Fibroblast of lung (primary cell): ENCODE results near the gene NRG2.

ENCODE experiments used
- EZH2 ChIP-seq: IDR thresholded peaks from 2 replicates; pipeline ENCODE4 v1.5.1; 2012; ENCODE audit warnings: low read length, control low read depth, mild to moderate bottlenecking; ENCODE audit errors: missing control alignments
- TF ChIP-seq, protein P1 (sequence below), 2 donors: IDR thresholded peaks in 1 of 2; conservative IDR thresholded peaks in 1 of 2; 1 replicate in 1 of 2; 2 replicates in 1 of 2; pipeline ENCODE4 v1.5.1; 2011 to 2012; ENCODE audit warnings: low read length in 2 of 2, control low read depth in 1 of 2, inconsistent platforms in 1 of 2, low read depth in 1 of 2, mild to moderate bottlenecking in 1 of 2

- TF ChIP-seq, protein P1, sequence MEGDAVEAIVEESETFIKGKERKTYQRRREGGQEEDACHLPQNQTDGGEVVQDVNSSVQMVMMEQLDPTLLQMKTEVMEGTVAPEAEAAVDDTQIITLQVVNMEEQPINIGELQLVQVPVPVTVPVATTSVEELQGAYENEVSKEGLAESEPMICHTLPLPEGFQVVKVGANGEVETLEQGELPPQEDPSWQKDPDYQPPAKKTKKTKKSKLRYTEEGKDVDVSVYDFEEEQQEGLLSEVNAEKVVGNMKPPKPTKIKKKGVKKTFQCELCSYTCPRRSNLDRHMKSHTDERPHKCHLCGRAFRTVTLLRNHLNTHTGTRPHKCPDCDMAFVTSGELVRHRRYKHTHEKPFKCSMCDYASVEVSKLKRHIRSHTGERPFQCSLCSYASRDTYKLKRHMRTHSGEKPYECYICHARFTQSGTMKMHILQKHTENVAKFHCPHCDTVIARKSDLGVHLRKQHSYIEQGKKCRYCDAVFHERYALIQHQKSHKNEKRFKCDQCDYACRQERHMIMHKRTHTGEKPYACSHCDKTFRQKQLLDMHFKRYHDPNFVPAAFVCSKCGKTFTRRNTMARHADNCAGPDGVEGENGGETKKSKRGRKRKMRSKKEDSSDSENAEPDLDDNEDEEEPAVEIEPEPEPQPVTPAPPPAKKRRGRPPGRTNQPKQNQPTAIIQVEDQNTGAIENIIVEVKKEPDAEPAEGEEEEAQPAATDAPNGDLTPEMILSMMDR (conservative IDR thresholded peaks at IDR 0.05 in 1 of 2, IDR thresholded peaks at IDR 0.05 in 1 of 2; ENCODE audit: low read depth in 1 of 2, low read length in 2 of 2) = no peak
- no peak for TF ChIP-seq EZH2
Observed at GRCh38 chr5:140004174-140004573, 38.9 kb downstream of the NRG2 start.
